Renal cortex interstitium (tissue), 11 donors: ENCODE results near the gene MS4A7. TPM values are rescaled to one million over a fixed set of nuclear protein-coding genes. Genes with fewer than 3 reads are reported as not detected.
A peak's percentile ranks its signal among the peaks of the same experiment; 100 is the strongest.

Source experiments
- DNase-seq, 11 donors: peaks; one replicate each; pipeline ENCODE4 v3.0.0-alpha.2; 2013; ENCODE audit warnings: low read depth in 9 of 11, low spot score in 4 of 11; ENCODE audit errors: extremely low read depth in 1 of 11
- polyA plus RNA-seq, 3 donors: library from polyadenylated mRNA; unstranded; fragments of 120-200 nt; gene quantifications; one replicate each; pipeline ENCODE4 v1.2.1, GENCODE V29; 2013; ENCODE audit not compliant: insufficient read length in 3 of 3

The MS4A7 gene
- polyA plus RNA-seq, 3 donors: 6.0 to 16.1 (median 6.8) TPM

DNA sequence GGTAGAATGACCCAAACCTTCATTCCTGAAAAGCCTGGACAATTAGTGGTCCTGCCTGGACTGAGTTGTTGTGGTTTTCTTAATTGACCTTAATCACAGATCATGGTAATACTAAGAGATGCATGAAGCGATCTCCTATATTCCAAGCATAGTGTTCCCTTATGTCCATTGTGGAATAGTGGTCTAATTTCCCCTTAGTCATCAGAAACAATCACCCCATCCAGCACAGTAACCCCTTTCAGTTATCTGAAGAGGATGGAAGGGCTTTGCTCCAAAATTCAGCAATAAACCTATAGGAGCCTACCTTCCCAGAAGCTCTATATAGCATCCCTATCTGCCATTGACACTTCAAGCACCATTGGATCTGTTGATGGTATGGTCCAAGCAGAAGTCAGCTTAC lies 44.3 kb downstream of the MS4A7 start:
- no peak for DNase-seq

DNA sequence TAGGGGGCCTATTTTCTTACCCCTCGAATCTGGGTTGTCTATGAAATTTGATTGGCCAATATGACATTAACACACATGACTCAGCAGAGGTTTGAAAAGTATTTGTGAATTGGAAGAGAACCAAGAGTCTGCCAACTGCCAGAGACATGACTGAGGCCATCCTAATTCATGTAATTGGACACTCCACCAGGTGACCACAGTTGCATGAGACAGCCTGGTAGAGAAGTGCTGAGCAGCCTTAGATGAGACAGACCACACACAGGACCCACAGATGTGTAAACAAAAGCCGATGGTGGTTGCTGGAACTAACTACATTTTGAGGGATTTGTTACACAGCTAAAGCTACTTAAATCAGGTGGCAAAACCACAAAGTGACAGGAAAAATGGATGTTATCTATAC lies 50.2 kb downstream of the MS4A7 start:
- DNase-seq: no peak

DNA sequence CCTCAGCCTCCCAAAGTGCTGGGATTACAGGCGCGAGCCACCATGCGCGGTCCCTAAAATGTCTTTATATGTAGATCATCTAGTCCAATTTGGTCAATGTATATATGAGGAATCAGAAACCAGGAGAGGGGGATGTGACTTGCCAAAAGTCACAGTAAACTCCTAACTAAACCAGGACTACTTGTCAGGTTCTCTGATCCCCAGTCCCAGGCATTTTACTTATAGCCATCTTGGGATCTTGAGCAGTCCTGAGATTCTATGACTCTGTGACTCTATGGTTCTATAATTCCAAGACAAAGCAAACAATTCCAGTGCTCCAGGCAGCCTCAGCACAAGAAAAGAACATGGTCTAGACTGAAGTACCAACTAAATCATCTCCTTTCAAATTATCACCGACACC lies 50.9 kb downstream of the MS4A7 start, which contains the start of gene MS4A5:
Gene MS4A5 (plus strand): TSS at position 301 of the 400 bp plus-strand sequence. CDS start 103 bp downstream, outside the sequence.
- no peak for DNase-seq

DNA sequence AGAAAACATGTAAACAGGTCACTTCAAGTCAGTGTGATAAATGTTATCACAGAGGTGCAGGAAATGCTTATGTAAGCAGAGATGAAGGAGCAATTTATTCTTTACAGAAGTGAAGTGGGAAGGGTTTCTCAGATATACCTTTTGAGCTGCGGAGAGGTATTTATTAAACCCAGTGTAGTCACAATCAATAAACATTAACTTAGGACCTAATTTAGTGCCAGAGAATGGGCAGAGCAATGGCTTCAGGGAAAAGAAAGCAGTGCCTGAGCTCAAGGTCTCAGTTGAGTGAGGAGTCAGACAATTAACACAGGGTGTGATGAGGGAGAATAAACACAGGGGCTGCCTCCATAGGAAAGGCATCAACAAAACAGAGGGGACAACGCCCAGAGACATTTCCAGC lies 52.9 kb downstream of the MS4A7 start:
- peak in 2 of 11 donors; percentile 7 to 20 for DNase-seq

DNA sequence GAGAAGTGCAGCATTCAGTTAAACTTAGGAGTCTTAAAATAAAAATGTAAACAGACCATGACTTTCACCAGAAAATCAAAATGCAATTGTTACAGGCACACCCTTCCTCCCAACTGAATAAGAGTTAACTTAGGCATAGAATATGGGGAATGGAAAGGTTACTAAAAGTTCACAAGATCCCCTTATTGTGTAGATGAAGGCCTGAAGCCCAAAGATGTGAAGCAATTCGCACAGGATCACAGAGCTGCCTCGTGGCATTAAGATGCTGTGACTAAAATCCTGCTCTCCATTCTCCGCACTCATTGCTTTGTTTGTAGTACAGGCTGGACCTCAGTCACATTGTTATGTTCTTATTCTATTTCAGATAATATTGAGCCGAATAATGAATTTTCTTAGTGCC lies 55.1 kb downstream of the MS4A7 start:
- no peak for DNase-seq

Other genes with a start within 250 kb of the MS4A7 start
- 10 to 100 TPM; 16.9 to 21.1 (median 17.5) TPM for gene MS4A6A, start 195.4 kb upstream of the MS4A7 start, polyA plus RNA-seq
- 1 to 10 TPM in 1 of 3 donors, under 1 TPM in 2; 0.42 to 1.5 (median 0.72) TPM for gene MS4A4E, start 135.4 kb upstream of the MS4A7 start, polyA plus RNA-seq
- 10 to 100 TPM in 1 of 3 donors, 1 to 10 TPM in 2; 7.5 to 10.1 (median 8.0) TPM for gene MS4A4A, start 97.9 kb upstream of the MS4A7 start, polyA plus RNA-seq
- not detected for gene MS4A6E, start 51.3 kb upstream of the MS4A7 start, polyA plus RNA-seq
- gene MS4A14, start 17.9 kb downstream of the MS4A7 start, polyA plus RNA-seq: under 1 TPM; 0.09 to 0.32 (median 0.27) TPM
- under 1 TPM in 2 of 3 donors, not detected in 1; 0.23 to 0.44 TPM for gene MS4A5, start 51.0 kb downstream of the MS4A7 start, polyA plus RNA-seq
- under 1 TPM; 0.31 to 0.54 (median 0.50) TPM for gene MS4A1, start 77.3 kb downstream of the MS4A7 start, polyA plus RNA-seq
- gene MS4A12, start 114.2 kb downstream of the MS4A7 start, polyA plus RNA-seq: not detected
- not detected for gene MS4A13, start 136.9 kb downstream of the MS4A7 start, polyA plus RNA-seq